Left forelimb (tissue), 1 donor: ENCODE results near the gene SECTM1.

Source experiments
- DNase-seq: peaks from one replicate; pipeline ENCODE4 v3.0.0-alpha.2; 2018; ENCODE audit warnings: low spot score

SECTM1 gene

DNA sequence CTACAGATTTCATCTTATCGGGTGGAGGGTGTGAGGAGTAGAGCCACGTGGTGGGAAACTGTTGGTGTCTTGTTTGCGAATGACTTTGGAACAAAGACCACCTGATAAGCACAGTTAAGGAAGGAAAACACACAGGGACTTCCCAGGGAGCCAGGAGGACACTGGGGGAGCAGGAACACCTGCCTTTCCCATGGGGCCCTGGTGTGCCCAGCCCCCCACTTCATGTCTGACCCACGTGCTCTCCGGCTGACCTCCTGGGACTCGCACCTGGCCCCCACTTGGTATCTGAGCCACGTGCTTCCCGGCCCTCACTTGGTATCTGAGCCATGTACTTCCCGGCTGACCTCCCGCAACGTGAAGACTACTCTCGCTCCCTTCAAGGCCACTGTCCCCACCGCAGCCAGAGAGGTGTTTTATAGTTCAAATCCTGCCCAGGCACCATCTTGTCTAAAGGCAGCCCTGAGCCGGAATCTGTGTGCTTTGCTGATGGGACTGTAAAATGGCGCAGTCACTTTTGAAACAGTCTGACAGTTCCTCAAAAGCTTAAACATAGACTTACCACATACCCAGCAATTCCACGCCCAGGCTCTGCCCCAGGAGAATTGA lies 54.7 kb downstream of the SECTM1 start:
- DNase-seq: no peak

DNA sequence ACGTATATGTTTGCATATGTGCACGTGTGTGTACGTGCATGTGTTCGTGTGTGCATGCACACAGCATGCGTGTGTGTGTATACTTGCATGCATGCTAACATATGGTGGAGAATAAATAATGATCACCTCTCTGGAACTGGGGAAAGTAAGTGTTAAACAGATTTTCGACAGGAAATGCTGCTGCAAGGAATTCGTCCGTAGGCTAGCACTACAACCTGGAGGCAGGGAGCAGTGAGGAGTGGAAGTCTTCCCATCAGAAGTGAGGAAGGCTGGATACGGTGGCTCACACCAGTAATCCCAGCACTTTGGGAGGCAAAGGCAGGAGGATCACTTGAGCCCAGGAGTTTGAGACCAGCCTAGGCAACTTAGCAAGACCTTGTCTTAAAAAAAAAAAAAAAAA lies 55.3 kb downstream of the SECTM1 start:
- DNase-seq: no peak

DNA sequence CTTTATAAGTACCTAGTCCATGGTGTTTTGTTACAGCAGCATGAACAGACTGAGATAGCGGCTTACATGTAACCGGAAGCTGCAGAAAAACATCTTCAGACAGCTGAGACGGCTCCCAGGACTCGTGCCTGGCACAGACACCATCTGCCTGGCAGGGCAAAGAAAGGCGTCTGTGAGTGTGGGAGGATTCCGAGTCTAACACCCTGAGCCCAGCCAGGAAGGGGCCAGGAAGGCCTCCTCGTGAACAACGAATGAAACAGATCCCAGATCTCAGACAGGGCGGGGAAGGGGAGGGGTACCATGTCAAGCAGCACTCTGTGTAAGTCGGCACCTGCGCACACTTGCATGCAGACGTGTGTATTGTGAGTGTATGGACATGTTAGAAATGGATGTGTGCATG lies 55.7 kb downstream of the SECTM1 start:
- DNase-seq: no peak

DNA sequence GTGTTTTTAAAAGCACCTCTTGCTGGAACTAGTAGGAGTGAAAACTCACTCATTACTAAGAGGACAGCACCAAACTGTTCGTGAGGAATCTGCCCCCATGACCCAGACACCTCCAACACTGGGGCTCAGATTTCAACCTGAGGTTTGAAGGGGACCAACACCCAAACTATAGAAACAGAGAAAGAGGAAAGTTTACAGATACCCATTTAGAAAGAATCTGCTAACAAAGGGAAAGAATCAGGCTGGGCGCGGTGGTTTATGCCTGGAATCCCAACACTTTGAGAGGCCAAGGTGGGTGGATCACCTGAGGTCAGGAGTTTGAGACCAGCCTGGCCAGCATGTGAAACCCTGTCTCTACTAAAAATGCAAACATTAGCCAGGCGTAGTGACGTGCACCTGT lies 56.6 kb downstream of the SECTM1 start:
- DNase-seq: no peak

DNA sequence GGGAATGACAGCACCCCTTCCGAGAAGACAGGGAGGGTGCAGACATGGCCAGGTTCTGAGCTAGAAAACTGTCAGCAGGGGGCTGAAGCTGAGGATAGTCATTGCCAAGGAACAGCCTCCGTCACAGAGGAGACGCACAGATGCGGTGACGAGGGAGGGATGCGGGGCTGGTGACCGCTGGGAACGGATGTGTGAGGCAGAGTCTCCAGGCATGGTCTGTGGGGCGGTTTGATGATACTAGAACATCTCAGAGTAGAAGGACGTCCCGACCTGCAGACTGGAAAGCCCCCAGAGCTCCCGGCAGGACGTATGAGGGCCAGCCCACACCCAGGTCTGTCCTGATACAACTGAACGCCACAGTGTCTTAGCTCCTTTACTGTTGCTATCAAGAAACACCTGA lies 58.2 kb downstream of the SECTM1 start:
- no peak for DNase-seq

DNA sequence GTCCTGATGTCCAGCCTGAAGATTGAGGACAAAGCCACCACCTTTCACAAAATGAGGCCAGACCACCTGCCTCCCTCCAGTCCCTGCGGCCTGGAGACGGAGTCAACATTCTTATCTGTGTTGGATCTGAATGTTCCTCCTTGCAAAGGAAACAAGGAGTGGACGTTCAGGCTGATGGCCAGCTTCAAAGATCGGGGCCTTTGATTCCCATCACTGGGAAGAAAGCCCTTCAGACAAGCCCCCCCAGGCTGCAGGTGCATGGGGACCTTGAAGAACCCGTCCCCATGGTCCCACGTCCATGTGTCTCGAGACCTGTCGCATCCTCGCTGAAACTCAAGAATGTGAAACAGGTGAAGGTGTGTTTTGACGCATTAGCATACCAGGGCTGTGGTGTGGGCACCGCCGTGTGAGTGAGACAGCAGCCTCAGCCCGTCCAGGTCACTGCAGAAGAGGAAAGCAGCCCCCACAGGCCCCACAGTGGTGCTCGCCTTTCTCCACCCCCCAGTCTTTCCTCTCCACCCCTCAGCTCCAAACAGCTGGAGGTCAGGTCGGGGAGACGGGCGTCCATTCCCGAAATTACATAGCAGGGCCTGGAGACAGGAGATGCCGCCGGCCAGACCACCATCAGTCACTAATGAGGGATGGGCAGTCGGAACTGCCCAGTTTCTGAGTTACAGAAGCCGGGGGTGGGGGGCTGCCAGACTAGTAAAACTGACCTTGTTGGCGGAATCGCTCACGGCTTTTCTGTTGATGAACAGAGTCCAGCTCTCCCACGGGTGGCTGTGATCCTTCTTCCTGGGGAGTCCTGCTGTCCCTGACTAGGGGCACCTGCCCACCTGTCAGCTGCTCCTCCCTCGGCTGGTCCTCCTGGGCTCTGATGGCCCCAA lies 59.2 kb downstream of the SECTM1 start:
- DNase-seq: no peak

DNA sequence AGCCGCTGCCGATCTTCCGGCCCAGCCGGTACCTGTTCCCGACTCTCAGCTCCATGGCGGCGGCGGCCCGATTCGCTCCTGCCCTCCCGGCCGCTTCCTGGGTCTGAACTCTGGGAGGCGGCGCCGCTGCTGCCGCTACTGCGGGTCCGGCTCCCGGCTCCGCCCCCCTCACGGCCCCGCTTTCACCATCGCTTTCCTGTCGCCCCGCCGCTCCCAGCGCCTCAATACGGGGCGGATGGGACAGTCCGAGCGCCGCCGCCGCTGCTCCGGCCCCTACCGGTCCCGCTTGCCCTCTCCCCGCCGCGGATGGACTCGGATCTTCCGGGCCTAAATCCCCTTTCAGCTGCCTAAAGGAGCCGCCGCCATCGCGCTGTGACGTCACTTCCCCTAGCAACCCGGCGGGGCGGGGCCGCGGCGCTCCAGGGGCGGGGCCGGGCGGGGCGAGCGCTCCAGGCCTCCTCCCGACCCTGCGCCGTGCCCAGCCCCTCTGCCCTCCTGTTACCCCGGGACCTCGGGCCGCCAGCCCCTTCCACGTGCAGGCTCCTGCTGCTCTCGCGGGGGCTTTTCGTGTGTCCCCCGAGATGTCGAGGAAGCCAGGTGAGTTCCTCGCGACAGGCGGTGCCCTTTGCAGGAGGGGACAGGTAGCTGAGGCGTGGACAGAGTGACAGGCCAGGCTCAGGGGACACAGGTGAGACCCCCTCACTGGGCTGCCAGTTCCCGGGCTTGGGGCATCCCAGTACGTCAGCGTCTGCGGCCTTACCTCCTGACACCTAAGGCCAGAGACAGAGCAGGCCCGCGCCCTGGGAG lies 60.0 kb downstream of the SECTM1 start, which contains the start of gene CSNK1D:
CSNK1D (minus strand) TSS at position 374 of the 807 bp plus-strand sequence; CDS start at position 55, 319 bp downstream.
- peak; percentile 96 for DNase-seq

DNA sequence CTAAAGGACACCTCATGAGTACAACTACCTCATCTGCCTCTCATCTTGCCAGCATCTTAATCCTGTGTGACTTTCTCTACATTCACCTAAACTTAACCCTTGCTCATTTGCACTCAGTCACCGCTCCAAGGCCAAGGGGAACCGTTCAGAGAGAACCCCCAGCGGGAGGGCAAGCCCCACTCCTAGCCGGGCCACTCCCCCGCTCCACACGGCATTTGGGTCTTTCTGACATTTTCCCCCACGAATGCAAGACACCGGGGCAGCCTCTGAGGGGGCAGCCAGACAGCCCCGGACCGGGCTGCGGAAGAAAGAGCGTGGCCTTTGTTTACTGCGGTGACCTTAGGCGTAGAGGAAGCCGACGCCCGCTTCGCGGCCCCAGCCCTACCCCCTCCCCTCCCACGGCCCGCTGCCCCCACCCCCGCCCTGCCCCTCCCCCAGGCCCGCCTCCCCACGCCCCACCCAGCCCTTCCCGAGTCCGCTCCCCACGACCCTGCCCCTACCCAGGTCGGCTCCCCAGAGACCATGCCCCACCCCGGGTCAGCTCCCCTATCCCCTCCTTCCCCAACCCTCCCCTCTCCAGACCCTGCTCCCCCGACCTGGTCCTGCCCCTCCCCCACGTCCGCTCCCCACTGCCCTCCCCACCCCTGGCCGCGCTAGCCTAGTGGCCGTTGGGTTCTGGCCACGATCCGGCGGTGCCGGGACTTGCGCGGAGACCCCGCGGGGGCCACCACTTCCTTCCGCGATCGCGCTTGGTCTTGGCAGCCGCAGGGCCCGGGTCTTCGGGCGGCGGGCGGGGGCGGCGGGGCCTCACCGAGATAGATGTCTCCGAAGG lies 60.9 kb downstream of the SECTM1 start:
- peak; percentile 71 for DNase-seq

DNA sequence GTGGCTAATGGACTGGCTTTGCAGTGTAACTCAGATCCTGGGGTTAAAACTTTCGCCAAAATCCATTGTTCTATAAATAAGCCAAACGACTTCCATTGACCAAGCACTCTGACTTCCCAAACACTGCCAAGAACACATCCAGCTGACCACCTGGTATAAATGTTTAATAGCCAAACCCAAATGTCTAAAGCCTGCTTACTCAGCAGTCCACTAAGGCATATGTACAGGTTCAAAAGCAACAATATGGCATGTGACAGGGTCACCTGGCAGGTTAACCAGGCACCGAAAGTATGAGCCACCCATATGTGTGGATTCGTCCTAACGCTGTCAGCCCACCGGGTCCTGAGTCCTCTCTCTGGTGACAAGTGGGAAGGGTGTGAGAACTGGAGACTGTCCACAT lies 62.2 kb downstream of the SECTM1 start:
- DNase-seq: no peak
